MCF 10A (cell line): Measurements from ENCODE around the gene CPNE8. TPM values are rescaled to one million over a fixed set of nuclear protein-coding genes. Genes with fewer than 3 reads are reported as not detected.

ENCODE experiments used
- BruUV-seq: library from RNA; stranded (reverse); fragments of 400-500 nt; replicated peaks from 2 replicates; lab custom pipeline; 2021; lab: Mats Ljungman, UMichigan
- CTCF ChIA-PET: fragments of 300-600 bp; sonication (Branson Sonifier 250); formaldehyde crosslinking; extraction: SDS; loops from one replicate; lab custom pipeline; 2021; ENCODE audit warnings: antibody characterized with exemption, inconsistent platforms; lab: Yijun Ruan, JAX
- POLR2A ChIA-PET: fragments of 300-600, 350-650 bp; sonication (Branson Sonifier 250); formaldehyde crosslinking; extraction: SDS; loops from one replicate; lab custom pipeline; 2020; ENCODE audit warnings: antibody characterized with exemption, inconsistent platforms; lab: Yijun Ruan, JAX
- DNase-seq: peaks from one replicate; pipeline ENCODE4 v3.0.0-alpha.2; 2018; ENCODE audit not compliant: unreplicated experiment
- H3K27ac Mint-ChIP-seq: one replicate; pipeline ENCODE4 v1.8.0; 2022; ENCODE audit warnings: mild to moderate bottlenecking, low read depth, mixed read lengths; ENCODE audit not compliant: unreplicated experiment
- H3K27me3 Mint-ChIP-seq: one replicate; pipeline ENCODE4 v1.8.0; 2022; ENCODE audit warnings: mixed read lengths; ENCODE audit not compliant: insufficient read depth, unreplicated experiment
- H3K36me3 Mint-ChIP-seq: one replicate; pipeline ENCODE4 v1.8.0; 2022; ENCODE audit warnings: mild to moderate bottlenecking, moderate library complexity, mixed read lengths; ENCODE audit not compliant: insufficient read depth, unreplicated experiment
- H3K4me1 Mint-ChIP-seq: one replicate; pipeline ENCODE4 v1.8.0; 2022; ENCODE audit warnings: mixed read lengths; ENCODE audit not compliant: insufficient read depth, unreplicated experiment
- H3K4me3 Mint-ChIP-seq: one replicate; pipeline ENCODE4 v1.8.0; 2022; ENCODE audit warnings: mild to moderate bottlenecking, moderate library complexity, mixed read lengths; ENCODE audit not compliant: unreplicated experiment
- H3K9me3 Mint-ChIP-seq: one replicate; pipeline ENCODE4 v1.8.0; 2022; ENCODE audit warnings: mixed read lengths; ENCODE audit not compliant: unreplicated experiment
- CTCF ChIP-seq: fragments of 200-600 bp; IDR thresholded peaks from one replicate; pipeline ENCODE4 v1.8.0; 2022; ENCODE audit warnings: antibody characterized with exemption, mild to moderate bottlenecking; ENCODE audit not compliant: unreplicated experiment
- intact Hi-C: fragments of 100-400 bp; cut with micrococcal nuclease; formaldehyde crosslinking; loops from 2 replicates; pipeline ENCODE4 v1.14.1; 2022
- total RNA-seq: library from RNA; stranded (reverse); gene quantifications from 2 replicates; pipeline ENCODE4 v1.2.3, GENCODE V29; 2022

The CPNE8 gene
- total RNA-seq, 1 experiment from 2014 or later = 17.0 TPM

GRCh38 chr12:38662829-38663228 is 242.6 kb downstream of the CPNE8 start:
- ChIA-PET POLR2A (no interaction called here), CTCF (interaction anchor here (0.6 to 1.6 kb wide), 3 partner anchors 237 to 610 kb away, joined by 3 to 6 read pairs (median 4); no protein-coding TSS in a partner anchor)
- no TSS peak for BruUV-seq
- Mint-ChIP-seq H3K36me3 (no peaks in the 10 kb centered on the region), H3K4me1 (no peaks in the 10 kb centered on the region), H3K27ac (no peak overlapping the region), H3K9me3 (peaks cover 12% of the 10 kb centered on the region), H3K27me3 (no peaks in the 10 kb centered on the region), H3K4me3 (no peak overlapping the region)
- no peak for TF ChIP-seq CTCF
- intact Hi-C loops = no loop called here
- DNase-seq = no peak

- intact Hi-C loops = no loop called here
- CTCF ChIA-PET = interaction anchor here (0.9 kb wide), 1 partner anchor 252 kb away, joined by 3 read pairs; no protein-coding TSS in a partner anchor
Observed at GRCh38 chr12:38653650-38654049, 251.7 kb downstream of the CPNE8 start.

GRCh38 chr12:38648813-38649212 is 256.6 kb downstream of the CPNE8 start:
- TF ChIP-seq CTCF = no peak
- no peak overlapping the region for H3K27ac Mint-ChIP-seq
- no peaks in the 10 kb centered on the region for H3K27me3 Mint-ChIP-seq
- no peak overlapping the region for H3K4me3 Mint-ChIP-seq
- BruUV-seq = no TSS peak
- DNase-seq = no peak
- CTCF ChIA-PET = interaction anchor here (0.5 to 1.5 kb wide), 2 partner anchors 13 to 454 kb away, joined by 5 to 6 read pairs; no protein-coding TSS in a partner anchor
- intact Hi-C loops = no loop called here
- POLR2A ChIA-PET = no interaction called here
- H3K9me3 Mint-ChIP-seq = no peaks in the 10 kb centered on the region
- no peaks in the 10 kb centered on the region for H3K4me1 Mint-ChIP-seq
- H3K36me3 Mint-ChIP-seq = peaks cover 5% of the 10 kb centered on the region

More at GRCh38 chr12:38653650-38654049, 251.7 kb downstream of the CPNE8 start:
- Mint-ChIP-seq H3K36me3 (peaks cover 5% of the 10 kb centered on the region), H3K9me3 (peaks cover under 1% of the 10 kb centered on the region), H3K27me3 (no peaks in the 10 kb centered on the region), H3K4me3 (no peak overlapping the region), H3K27ac (no peak overlapping the region), H3K4me1 (no peaks in the 10 kb centered on the region)
- no peak for DNase-seq
- no TSS peak for BruUV-seq
- TF ChIP-seq CTCF = no peak
- POLR2A ChIA-PET = no interaction called here

- Mint-ChIP-seq H3K4me1 (no peaks in the 10 kb centered on the region), H3K27ac (no peak overlapping the region), H3K36me3 (peaks cover 5% of the 10 kb centered on the region), H3K9me3 (no peaks in the 10 kb centered on the region), H3K4me3 (no peak overlapping the region), H3K27me3 (no peaks in the 10 kb centered on the region)
- no peak for DNase-seq
- POLR2A ChIA-PET = no interaction called here
- CTCF ChIA-PET = interaction anchor here (0.7 to 1.3 kb wide), 2 partner anchors 19 to 628 kb away, joined by 3 to 4 read pairs; no protein-coding TSS in a partner anchor
- no TSS peak for BruUV-seq
- no peak for TF ChIP-seq CTCF
- intact Hi-C loops = no loop called here
Observed at GRCh38 chr12:38646146-38646545, 259.2 kb downstream of the CPNE8 start.
